AG09319 (cell line): Measurements from ENCODE around the gene CACNA1S.

Experiments used
- DNase-seq: peaks from one replicate; pipeline ENCODE4 v3.0.0-alpha.2; 2010; ENCODE audit warnings: low read depth; ENCODE audit errors: extremely low read depth
- CTCF ChIP-seq: IDR thresholded peaks from 2 replicates; pipeline ENCODE4 v1.5.1; 2011; ENCODE audit warnings: low read depth, mild to moderate bottlenecking, inconsistent platforms, low read length, moderate library complexity

Gene CACNA1S

GRCh38 chr1:201032408-201032807, 79.8 kb downstream of the CACNA1S start:
- DNase-seq: no peak
- TF ChIP-seq CTCF: no peak

- no peak for TF ChIP-seq CTCF
- no peak for DNase-seq
Measured at GRCh38 chr1:201028461-201028889, 83.8 kb downstream of the CACNA1S start.

- no peak for TF ChIP-seq CTCF
- DNase-seq: no peak
Measured at GRCh38 chr1:201026836-201027235, 85.4 kb downstream of the CACNA1S start.

GRCh38 chr1:201026234-201026633, 86.0 kb downstream of the CACNA1S start:
- no peak for DNase-seq
- TF ChIP-seq CTCF: no peak

- DNase-seq: no peak
- peak; percentile 2; the same call in 1 of the 2 replicates for TF ChIP-seq CTCF
Measured at GRCh38 chr1:201025571-201026002, 86.6 kb downstream of the CACNA1S start.

- DNase-seq: no peak
- TF ChIP-seq CTCF: no peak
Measured at GRCh38 chr1:201024625-201024998, 87.6 kb downstream of the CACNA1S start.

- TF ChIP-seq CTCF: no peak
- no peak for DNase-seq
Measured at GRCh38 chr1:201023920-201024624, 88.2 kb downstream of the CACNA1S start.
